Coronary artery (tissue), 2 donors: ENCODE results near the gene DCLK1.
"Not testable (repeated sequence)": the region's sequence is repeated elsewhere in the genome, so short reads cannot be mapped to it uniquely, and the experiment has no call there.

Experiments
- DNase-seq: peaks from one replicate; pipeline ENCODE4 v3.0.0-alpha.2; 2017; ENCODE audit warnings: low spot score
- H3K27ac ChIP-seq, 2 donors: fragments of 200-600 bp; sonication (generic); one replicate each; pipeline ENCODE4 v1.5.1; 2016 to 2019
- H3K4me3 ChIP-seq: fragments of 200-600 bp; sonication (generic); 2 replicates; pipeline ENCODE4 v1.5.1; 2016; ENCODE audit warnings: mild to moderate bottlenecking, moderate library complexity
- TF ChIP-seq, protein P1 (sequence below): fragments of 200-600 bp; sonication (generic); IDR thresholded peaks from one replicate; pipeline ENCODE4 v1.5.1; 2019; ENCODE audit warnings: antibody characterized with exemption

The DCLK1 gene

DNA sequence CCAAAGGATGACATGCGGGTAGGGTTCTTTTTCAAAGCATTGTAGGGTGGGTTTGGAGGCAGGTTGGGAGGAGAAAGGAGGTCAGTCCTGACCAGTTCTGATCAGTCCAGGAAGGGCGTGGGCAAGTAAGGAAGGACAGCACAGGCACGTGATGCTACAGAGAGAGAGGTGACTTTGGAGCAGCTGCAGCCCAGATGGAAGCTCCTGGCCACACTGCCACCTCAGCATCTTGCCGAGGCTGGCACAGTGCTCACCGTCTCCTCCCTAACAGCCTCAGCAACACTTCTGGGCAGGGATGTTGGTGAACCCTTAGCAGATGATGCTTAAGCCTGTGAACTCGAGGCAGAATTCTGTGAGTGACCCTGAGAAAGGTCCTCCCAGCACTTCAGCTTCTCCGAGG, 155.1 kb downstream of the DCLK1 start:
- TF ChIP-seq, protein P1, sequence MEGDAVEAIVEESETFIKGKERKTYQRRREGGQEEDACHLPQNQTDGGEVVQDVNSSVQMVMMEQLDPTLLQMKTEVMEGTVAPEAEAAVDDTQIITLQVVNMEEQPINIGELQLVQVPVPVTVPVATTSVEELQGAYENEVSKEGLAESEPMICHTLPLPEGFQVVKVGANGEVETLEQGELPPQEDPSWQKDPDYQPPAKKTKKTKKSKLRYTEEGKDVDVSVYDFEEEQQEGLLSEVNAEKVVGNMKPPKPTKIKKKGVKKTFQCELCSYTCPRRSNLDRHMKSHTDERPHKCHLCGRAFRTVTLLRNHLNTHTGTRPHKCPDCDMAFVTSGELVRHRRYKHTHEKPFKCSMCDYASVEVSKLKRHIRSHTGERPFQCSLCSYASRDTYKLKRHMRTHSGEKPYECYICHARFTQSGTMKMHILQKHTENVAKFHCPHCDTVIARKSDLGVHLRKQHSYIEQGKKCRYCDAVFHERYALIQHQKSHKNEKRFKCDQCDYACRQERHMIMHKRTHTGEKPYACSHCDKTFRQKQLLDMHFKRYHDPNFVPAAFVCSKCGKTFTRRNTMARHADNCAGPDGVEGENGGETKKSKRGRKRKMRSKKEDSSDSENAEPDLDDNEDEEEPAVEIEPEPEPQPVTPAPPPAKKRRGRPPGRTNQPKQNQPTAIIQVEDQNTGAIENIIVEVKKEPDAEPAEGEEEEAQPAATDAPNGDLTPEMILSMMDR, result no peak
- no peak for DNase-seq
- Histone ChIP-seq H3K4me3 (no peak overlapping the region), H3K27ac (no peak overlapping the region)

DNA sequence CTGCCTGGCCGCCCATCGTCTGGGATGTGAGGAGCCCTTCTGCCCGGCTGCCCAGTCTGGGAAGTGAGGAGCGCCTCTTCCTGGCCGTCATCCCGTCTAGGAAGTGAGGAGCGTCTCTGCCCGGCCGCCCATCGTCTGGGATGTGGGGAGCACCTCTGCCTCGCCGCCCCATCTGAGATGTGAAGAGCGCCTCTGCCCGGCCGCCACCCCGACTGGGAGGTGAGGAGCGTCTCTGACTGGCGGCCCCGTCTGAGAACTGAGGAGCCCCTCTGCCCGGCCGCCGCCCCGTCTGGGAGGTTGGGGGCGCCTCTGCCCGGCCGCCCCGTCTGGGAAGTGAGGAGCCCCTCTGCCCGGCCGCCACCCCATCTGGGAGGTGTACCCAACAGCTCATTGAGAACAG, 164.2 kb downstream of the DCLK1 start:
- not testable (repeated sequence) for H3K4me3 ChIP-seq, H3K27ac ChIP-seq, DNase-seq

DNA sequence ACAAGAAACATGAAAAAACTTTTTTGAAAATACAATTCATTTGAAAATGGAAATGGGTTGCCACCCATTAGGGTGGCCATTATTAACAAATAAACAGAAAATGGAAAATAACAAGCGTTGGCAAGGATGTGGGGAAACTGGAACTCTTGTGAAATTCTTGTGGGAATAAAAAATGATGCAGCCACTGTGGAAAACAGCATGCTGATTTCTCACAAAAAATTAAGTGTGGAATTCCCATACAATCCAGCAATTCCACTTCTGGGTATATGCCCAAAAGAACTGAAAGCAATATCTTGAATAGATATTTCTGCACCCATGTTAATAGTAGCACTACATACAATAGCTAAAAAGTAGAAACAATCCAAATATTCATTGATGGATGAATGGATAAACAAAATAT, 165.2 kb downstream of the DCLK1 start:
- Histone ChIP-seq H3K27ac (peak overlapping the region in 1 of 2 donors; percentile 32), H3K4me3 (no peak overlapping the region)
- DNase-seq, result no peak
- TF ChIP-seq, protein P1, result no peak

DNA sequence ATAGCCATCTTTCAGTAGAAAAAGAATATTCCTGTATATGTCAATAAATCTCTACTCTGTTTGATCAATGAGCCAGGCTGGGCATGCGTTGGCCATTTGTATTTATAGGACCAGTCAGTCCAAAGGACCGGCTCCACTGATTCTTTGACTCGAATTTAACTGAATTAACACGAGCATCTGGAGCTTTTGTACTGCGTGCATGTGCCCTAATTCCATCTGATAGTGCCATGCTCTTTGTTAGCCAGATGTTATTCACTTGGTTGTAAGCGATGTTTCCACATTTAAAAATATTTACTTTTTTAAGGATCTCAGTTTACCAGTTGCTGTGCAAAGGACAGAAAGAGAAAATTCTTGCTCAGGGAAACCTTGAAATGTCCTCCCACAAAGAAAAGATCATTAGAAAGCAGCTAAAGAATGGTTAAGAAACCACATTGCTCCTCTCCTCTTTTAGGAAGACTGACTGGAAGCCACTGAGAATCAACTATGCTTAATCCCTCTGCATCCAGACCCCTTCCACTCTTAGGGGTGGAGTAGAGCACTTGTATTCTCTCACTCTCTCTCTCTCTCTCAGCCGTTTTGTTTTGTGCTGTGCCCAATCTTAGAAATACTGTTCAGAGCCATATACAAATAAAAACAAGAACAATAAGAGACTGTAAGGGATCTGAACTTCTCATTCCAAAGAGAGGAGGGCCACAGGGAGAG, 165.8 kb downstream of the DCLK1 start:
- no peak for DNase-seq
- TF ChIP-seq, protein P1, result no peak
- Histone ChIP-seq H3K4me3 (no peak overlapping the region), H3K27ac (peak overlapping the region in 1 of 2 donors; percentile 45)

DNA sequence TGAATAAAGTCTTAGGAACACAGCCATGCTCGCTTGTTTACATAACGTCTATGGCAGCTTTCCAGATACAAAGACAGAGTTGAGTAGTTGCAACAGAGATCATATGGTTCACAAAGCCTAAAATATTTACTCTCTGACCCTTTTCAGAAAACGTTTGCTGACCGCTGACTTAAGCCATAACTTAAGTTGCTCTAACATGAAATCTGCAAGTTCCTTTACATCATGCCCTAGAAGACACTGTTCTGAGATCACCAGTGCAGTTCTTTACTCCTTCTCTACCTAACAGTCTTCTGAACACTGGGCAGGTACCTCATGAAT, 166.4 kb downstream of the DCLK1 start:
- DNase-seq, result no peak
- H3K4me3 ChIP-seq, result no peak overlapping the region
- peak overlapping the region in 1 of 2 donors; percentile 45 for H3K27ac ChIP-seq
- TF ChIP-seq, protein P1, result no peak

DNA sequence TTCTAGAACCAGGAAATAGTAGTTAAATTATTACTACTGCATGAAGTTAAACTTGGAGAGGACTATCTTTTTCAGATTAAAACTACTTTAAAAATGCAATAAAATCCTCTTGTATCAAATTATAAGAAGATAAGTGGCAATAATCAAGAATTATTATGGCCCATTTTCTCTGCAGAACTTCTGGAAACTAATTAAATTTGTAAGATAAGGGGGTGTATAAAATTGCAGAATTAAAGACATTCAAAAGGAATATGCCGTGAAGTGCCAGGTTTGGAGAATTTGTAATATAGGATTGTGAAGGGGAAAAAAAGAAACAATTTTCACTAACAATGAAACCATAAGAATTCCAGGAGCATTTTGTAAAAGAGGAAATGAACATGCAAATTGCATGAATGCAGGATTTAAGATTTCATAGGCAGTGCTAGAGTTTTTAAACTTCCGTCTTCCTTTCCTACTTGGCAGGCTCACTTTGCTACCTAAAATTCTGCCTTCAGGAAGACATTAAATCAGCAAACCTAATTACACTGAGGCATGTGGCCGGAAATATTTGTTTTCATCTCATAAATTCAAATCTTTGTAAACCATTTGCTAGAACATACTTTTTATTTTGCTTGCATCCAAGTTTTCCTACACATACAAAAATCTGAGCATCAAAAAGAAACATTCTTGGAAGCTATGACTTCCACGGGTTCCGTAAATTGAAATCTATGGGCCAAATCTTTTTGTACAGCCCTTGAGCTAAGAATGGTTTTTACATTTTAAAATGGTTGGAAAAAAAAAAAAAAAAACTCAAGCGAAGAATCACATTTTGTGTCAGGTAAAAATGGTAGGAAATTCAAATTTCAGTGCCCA, 166.9 kb downstream of the DCLK1 start:
- H3K27ac ChIP-seq, result no peak overlapping the region
- no peak for DNase-seq
- TF ChIP-seq, protein P1, result no peak
- no peak overlapping the region for H3K4me3 ChIP-seq

DNA sequence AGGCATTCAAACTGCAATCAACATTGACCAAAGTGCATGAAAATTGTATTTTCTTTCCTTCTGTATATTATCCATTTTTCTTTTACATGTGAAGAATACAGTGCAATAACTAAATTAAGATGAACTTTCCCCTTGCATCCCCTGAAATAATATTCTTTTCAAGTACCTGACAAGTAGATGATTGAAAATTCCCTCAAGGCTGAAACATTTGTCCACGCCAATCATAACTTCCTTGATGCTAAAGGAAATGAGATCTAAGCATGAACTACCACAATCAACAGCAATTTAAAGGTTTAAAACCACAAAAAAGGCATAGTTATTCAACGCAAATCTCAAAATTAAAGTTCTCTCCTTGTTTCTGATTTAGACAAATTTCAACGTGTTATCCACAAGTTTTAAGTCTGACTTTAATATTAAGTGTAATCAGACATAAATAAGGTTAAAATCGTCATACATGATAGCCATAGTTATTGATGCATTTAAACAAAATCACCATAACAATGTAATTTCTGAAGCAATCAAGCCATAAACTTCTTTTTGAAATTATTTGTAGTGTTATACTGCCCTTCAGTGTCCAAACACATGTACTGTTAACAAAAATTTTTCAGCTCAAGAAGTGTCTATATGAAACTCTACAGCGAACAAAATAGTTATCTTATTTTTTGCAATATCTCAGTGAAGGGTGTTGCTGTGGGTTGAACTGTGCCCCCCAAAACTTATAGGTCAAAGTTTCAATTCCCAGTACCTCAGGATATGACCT, 169.5 kb downstream of the DCLK1 start:
- TF ChIP-seq, protein P1, result no peak
- DNase-seq, result no peak
- H3K27ac ChIP-seq, result no peak overlapping the region
- no peak overlapping the region for H3K4me3 ChIP-seq
